Effector memory CD4-positive, alpha-beta T cell (primary cell): Measurements from ENCODE around the gene PLCB1.

Source experiments
- DNase-seq, 3 donors: peaks; one replicate each; pipeline ENCODE4 v3.0.0-alpha.2; 2020
- H3K27ac ChIP-seq: 2 replicates; pipeline ENCODE4 v1.7.0; 2013; ENCODE audit warnings: mild to moderate bottlenecking, low read length, moderate library complexity; ENCODE audit not compliant: insufficient read depth, poor library complexity, severe bottlenecking
- H3K27me3 ChIP-seq: replicated peaks from 2 replicates; pipeline ENCODE4 v1.7.0; 2013; ENCODE audit warnings: mild to moderate bottlenecking, low read length; ENCODE audit not compliant: insufficient read depth, control insufficient read depth, poor library complexity, severe bottlenecking
- H3K36me3 ChIP-seq: 2 replicates; pipeline ENCODE4 v1.7.0; 2013; ENCODE audit warnings: mild to moderate bottlenecking, low read length, moderate library complexity; ENCODE audit not compliant: control insufficient read depth, insufficient read depth
- H3K4me1 ChIP-seq: 2 replicates; pipeline ENCODE4 v1.7.0; 2013; ENCODE audit warnings: low read length, mild to moderate bottlenecking; ENCODE audit not compliant: control insufficient read depth, insufficient read depth, poor library complexity, severe bottlenecking
- H3K4me3 ChIP-seq: 2 replicates; pipeline ENCODE4 v1.7.0; 2013; ENCODE audit warnings: low read length, low read depth, mild to moderate bottlenecking; ENCODE audit not compliant: insufficient read depth, poor library complexity, severe bottlenecking
- H3K9me3 ChIP-seq: 2 replicates; pipeline ENCODE4 v1.7.0; 2013; ENCODE audit warnings: mild to moderate bottlenecking, low read length, moderate library complexity; ENCODE audit not compliant: control insufficient read depth

The PLCB1 gene

DNA sequence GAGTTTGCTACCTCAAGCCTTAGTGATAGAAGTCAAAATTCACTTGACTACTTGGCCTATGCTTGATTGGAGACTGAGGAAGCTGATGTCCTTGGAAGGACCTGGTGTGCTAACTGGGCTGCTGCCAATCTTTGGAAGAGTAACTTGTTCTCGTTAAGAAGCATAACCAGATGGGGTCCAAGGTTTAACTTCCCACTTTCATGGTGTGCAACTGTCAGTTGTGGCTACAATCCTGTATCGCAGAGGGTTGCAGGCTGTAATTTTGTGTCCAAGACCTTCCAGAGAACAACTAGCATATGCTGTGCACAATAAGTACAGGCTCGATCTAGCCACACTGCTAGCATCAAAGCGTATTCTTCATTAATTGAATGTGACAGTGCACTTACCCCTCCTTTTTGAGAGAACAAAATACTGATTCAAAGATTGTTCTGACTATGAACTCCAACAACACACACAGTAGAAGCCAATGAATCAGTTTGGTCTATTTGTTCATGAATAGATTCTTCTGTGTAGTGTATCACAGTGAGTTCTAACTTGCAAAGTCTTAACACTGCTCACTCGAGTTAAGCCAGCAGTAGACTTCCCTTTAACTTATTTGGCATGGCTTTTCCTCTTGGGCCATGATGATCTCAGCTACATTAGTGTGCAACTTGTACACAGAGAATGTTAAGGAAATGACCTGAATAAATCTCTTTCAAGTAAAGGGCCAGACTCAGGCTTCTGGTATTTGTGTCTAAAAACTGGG is 15.8 kb upstream of the PLCB1 start:
- H3K4me3 ChIP-seq = no peak overlapping the region
- no peaks in the 10 kb centered on the region for H3K27me3 ChIP-seq
- H3K36me3 ChIP-seq = no peaks in the 10 kb centered on the region
- no peak for DNase-seq
- H3K4me1 ChIP-seq = no peaks in the 10 kb centered on the region
- no peak overlapping the region for H3K27ac ChIP-seq
- no peaks in the 10 kb centered on the region for H3K9me3 ChIP-seq

DNA sequence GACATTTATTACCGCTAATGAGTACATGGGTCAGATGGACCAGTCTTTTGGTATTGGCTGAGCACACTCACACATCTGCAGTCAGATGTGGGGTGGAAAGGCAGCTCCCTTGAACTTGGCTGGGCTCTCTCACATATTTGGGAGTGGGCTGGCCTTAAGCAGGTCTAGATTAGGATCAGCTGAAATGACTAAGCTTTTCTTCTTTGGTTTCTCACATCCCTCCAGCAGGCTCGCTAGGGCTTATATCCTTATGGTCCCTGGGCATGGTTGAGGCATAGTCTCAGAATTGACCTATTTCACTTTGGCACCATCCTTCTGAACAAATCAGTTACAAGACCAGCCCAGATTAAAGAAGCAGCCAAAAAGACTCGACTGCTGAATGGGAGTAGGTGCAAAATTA is 14.4 kb upstream of the PLCB1 start:
- no peaks in the 10 kb centered on the region for H3K9me3 ChIP-seq
- H3K27me3 ChIP-seq = no peaks in the 10 kb centered on the region
- no peaks in the 10 kb centered on the region for H3K4me1 ChIP-seq
- H3K27ac ChIP-seq = no peak overlapping the region
- DNase-seq = no peak
- H3K36me3 ChIP-seq = no peaks in the 10 kb centered on the region
- no peak overlapping the region for H3K4me3 ChIP-seq

DNA sequence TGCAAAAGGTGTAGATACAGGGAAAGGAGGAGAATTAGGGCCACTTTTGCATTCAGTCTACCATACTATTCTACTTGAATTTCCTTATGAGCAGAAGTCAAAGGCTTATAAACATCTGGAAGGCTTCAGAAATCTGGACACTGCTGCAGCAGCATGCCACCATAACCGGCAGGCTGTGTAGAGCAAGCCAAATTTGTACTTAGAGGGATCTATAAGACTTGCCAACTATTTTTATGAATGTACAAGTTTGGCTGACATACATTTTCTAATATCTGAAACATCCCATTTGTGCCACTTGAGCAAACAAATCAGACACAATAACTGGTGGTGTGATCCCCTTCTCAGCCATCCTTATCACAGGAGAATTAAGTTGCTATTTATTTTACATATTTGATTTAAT is 14.0 kb upstream of the PLCB1 start:
- H3K4me3 ChIP-seq = no peak overlapping the region
- no peaks in the 10 kb centered on the region for H3K36me3 ChIP-seq
- no peak overlapping the region for H3K27ac ChIP-seq
- DNase-seq = no peak
- H3K4me1 ChIP-seq = no peaks in the 10 kb centered on the region
- no peaks in the 10 kb centered on the region for H3K9me3 ChIP-seq
- H3K27me3 ChIP-seq = no peaks in the 10 kb centered on the region

DNA sequence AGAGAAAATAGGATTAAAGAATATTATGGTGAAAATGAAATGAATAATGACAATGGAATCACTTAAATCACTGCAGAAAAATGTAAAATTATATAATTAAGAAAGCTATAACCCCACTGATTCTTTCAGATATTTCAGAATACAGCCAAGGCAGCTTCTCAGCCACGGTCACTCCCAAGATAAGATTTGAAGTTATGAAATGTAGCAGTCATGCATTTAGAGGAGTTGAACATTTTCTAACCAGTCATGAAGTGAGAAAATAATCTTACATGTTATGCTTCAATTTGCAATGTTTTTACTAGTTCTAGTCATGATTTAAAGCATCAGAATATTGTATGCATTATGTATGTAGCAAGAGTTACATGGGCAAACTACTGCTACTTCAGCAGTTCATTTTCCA is 13.3 kb upstream of the PLCB1 start:
- DNase-seq = no peak
- no peak overlapping the region for H3K27ac ChIP-seq
- no peaks in the 10 kb centered on the region for H3K9me3 ChIP-seq
- no peaks in the 10 kb centered on the region for H3K4me1 ChIP-seq
- no peaks in the 10 kb centered on the region for H3K27me3 ChIP-seq
- H3K36me3 ChIP-seq = no peaks in the 10 kb centered on the region
- H3K4me3 ChIP-seq = no peak overlapping the region

DNA sequence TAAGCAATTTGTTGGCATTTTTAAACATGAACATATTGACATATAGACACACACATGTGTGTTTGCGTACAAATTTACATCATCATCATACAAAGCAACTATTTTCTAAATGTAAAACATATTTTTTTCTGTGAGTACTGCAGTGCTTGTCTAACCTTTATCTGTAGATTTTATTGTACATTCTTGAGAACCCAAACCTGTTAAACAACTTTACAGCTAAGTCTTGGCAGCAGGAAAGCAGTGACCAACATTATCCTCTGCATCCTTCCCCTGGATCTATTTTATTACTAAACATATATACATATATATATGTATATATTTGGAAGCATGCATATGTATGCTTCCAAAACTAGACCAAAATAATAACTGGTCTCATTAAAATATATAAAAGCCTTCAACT is 10.4 kb upstream of the PLCB1 start:
- no peaks in the 10 kb centered on the region for H3K27me3 ChIP-seq
- no peaks in the 10 kb centered on the region for H3K36me3 ChIP-seq
- H3K9me3 ChIP-seq = no peaks in the 10 kb centered on the region
- H3K27ac ChIP-seq = no peak overlapping the region
- no peaks in the 10 kb centered on the region for H3K4me1 ChIP-seq
- no peak for DNase-seq
- H3K4me3 ChIP-seq = no peak overlapping the region

DNA sequence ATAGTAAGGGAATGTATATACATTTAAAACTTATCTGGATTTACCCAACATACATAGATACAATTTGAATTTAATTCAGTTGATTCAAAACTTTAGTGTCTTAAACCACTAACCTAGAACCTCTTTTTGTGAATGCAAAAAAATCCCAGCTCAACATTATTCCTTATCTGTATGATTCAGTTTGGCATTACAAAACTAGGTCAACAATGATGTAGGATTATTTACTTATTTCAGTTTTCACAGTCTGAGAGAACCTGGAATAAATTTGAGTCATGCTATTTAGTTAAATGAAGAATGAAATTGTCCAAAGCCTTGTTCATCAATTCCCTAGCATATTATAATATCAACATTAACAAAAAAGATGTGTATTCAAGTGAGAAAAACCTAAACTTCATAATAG is 7.4 kb upstream of the PLCB1 start:
- Histone ChIP-seq H3K4me1 (no peaks in the 10 kb centered on the region), H3K27me3 (no peaks in the 10 kb centered on the region), H3K36me3 (no peaks in the 10 kb centered on the region), H3K27ac (no peak overlapping the region), H3K9me3 (no peaks in the 10 kb centered on the region), H3K4me3 (no peak overlapping the region)
- no peak for DNase-seq

DNA sequence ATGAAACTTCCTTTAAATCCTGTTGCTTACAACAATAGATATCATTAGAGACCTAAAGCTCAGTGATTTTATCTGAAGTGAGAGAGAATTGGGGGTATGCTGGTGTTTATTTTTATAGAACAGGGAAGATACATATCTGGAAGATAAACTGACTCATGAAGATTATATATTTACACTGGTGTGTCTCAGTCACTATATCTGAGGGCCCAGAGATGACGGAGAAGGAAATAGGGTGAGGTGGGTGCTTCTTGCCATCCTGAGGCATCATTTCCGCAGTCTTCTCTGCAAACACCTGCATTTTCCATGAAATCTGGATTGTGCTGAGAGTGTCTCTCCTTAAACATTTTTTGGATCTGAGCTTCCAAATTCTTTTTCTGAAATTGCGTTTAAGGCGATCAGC is 5.9 kb upstream of the PLCB1 start:
- Histone ChIP-seq H3K4me3 (no peak overlapping the region), H3K36me3 (no peaks in the 10 kb centered on the region), H3K27me3 (no peaks in the 10 kb centered on the region), H3K9me3 (no peaks in the 10 kb centered on the region), H3K4me1 (no peaks in the 10 kb centered on the region), H3K27ac (no peak overlapping the region)
- no peak for DNase-seq

DNA sequence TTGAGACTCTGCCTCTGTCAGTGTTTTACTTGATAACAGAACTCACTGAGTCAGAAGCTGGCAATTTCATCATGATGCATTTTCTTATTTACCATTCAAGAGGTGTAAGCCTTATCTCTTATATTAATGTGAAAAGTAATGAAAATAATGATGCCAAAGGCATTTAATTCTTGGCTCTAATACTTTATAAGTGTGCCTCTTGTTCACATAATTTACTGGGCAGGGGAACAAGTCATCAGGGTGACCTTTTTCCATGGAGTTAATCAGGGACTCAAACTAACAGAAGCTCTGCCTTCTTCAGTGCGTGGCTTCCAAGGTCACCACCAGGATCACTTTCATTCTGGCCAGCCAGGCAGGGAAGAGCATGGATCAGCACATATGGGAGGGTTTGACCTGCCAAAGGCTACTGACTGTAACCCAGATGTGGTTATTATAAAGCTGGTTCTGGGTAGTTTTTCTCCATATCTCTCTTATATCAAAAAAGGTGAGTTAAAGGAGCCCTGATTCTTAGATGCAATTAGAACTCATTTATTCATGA is 5.2 kb upstream of the PLCB1 start:
- no peaks in the 10 kb centered on the region for H3K36me3 ChIP-seq
- no peaks in the 10 kb centered on the region for H3K4me1 ChIP-seq
- H3K9me3 ChIP-seq = no peaks in the 10 kb centered on the region
- no peak overlapping the region for H3K4me3 ChIP-seq
- H3K27me3 ChIP-seq = no peaks in the 10 kb centered on the region
- no peak for DNase-seq
- H3K27ac ChIP-seq = no peak overlapping the region

DNA sequence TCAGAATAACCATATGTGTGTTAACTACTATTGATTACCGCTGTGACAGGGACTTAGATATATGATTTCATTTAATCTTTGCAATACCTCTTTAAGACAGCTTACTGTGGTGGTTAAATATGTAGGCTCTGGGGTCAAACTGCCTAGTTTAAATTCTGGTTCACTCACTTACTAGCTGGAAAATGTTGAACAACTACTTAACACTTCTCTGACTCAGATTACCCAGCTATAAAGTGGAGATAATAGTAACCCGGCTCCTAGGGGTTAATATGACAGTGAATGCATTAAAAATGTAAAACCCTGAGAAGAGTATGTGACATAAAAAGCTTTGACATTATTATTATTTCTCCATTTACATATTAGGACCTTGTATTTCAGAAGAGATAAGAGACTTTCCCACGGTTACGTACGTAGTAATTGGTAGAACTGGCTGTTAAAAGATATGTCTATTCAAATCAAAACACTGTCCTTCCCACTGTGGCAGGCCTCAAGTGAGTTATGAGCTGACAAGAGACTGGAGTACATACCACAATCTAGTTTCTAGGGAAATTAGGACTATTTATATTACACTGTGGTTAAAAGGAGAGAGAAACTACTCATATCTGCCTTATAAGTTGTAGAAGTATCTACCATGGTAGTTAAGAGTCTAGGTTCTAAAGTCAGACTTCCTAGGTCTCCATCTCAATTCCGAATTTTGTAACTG is 4.4 kb upstream of the PLCB1 start:
- Histone ChIP-seq H3K27ac (no peak overlapping the region), H3K9me3 (no peaks in the 10 kb centered on the region), H3K36me3 (no peaks in the 10 kb centered on the region), H3K4me1 (no peaks in the 10 kb centered on the region), H3K4me3 (no peak overlapping the region), H3K27me3 (no peaks in the 10 kb centered on the region)
- DNase-seq = no peak

DNA sequence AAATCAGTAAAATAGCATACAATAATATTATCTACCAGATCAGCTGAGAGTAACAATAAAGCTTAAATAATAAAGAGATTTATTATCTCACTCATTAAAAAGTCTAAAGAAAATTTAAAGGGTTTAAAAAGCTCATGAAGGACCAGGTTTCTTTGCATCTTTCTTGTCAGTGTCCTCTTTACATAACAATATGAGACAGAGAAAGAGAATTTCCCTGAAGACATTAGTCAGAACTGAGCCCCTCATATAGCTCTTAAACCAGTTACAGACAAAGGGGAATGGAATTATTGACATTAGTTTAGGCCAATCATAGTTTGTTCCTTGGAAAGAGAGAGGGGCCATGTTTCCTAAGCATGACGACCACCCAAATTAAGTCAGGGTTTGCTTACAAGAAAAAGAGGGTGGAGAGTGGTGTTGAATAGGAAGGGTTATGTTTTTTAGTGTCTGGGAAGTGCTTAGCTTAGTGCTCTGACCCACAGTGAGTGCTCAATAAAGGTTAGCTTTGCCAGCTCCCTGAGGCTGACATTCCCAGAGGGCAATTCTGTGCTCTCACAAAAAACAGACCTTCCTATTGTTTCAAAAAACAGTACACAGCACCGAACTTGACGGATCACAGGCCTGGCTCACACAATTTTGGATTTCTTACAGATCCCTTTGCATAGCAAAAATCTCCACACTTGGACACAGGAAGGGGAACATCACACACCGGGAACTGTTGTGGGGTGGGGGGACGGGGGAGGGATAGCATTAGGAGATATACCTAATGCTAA is 3.6 kb upstream of the PLCB1 start:
- DNase-seq = no peak
- peaks cover 2% of the 10 kb centered on the region for H3K4me1 ChIP-seq
- H3K9me3 ChIP-seq = no peaks in the 10 kb centered on the region
- H3K36me3 ChIP-seq = no peaks in the 10 kb centered on the region
- H3K27ac ChIP-seq = no peak overlapping the region
- H3K4me3 ChIP-seq = no peak overlapping the region
- H3K27me3 ChIP-seq = no peaks in the 10 kb centered on the region
